A549 (cell line): ENCODE results near the gene LRP5. TPM values are rescaled to one million over a fixed set of nuclear protein-coding genes. Genes with fewer than 3 reads are reported as not detected.

Source experiments
- ATAC-seq, 2 experiments: fragments of 200-7000 bp in 1 of 2; fragments of >200 bp in 1 of 2; cut with Nextera tagmentation in 1 of 2; cut with Tn5 transposase in 1 of 2; 3 replicates each; pipeline versions ENCODE4 v1.8.0 to v1.9.1; 2018 to 2020; ENCODE audit warnings: mild to moderate bottlenecking in 1 of 2, moderate library complexity in 1 of 2
- CTCF ChIA-PET: fragments of 300-600 bp; sonication (Branson Sonifier 250); formaldehyde crosslinking; extraction: SDS; loops from one replicate; lab custom pipeline; 2021; ENCODE audit warnings: antibody characterized with exemption, inconsistent platforms; lab: Yijun Ruan, JAX
- POLR2A ChIA-PET: fragments of 350-600 bp; formaldehyde crosslinking; extraction: SDS; loops from one replicate; lab custom pipeline; 2021; ENCODE audit warnings: antibody characterized with exemption, inconsistent platforms; lab: Yijun Ruan, JAX
- DNase-seq, 2 experiments: peaks; one replicate each; pipeline versions ENCODE4 v3.0.0 to v3.0.0-alpha.2; 2011 to 2016; ENCODE audit warnings: low read depth in 1 of 2, low spot score in 1 of 2
- FAIRE-seq: peaks from 2 replicates; lab custom pipeline; 2011; peaks lifted over from hg19 to GRCh38; lab: Jason Lieb, UNC
- H3K27ac ChIP-seq, 2 experiments: fragments of >200 bp; sonication (Bioruptor Twin); formaldehyde crosslinking; 3 replicates each; pipeline ENCODE4 v1.5.1; 2016 to 2017
- H3K4me1 ChIP-seq: fragments of >200 bp; sonication (Bioruptor Twin); formaldehyde crosslinking; 3 replicates; pipeline ENCODE4 v1.6.1; 2016
- H3K4me2 ChIP-seq: fragments of >200 bp; sonication (Bioruptor Twin); formaldehyde crosslinking; 3 replicates; pipeline ENCODE4 v1.6.1; 2016
- H3K4me3 ChIP-seq: fragments of >200 bp; sonication (Bioruptor Twin); formaldehyde crosslinking; 3 replicates; pipeline ENCODE4 v1.5.1; 2016
- H3K9me3 ChIP-seq: fragments of >200 bp; sonication (Bioruptor Twin); formaldehyde crosslinking; 3 replicates; pipeline ENCODE4 v1.6.1; 2016
- BCL3 ChIP-seq: fragments of >200 bp; sonication (Bioruptor Twin); formaldehyde crosslinking; IDR thresholded peaks from 3 replicates; pipeline ENCODE4 v1.6.1; 2016
- BHLHE40 ChIP-seq: IDR thresholded peaks from 2 replicates; pipeline ENCODE4 v1.6.1; 2012; ENCODE audit warnings: low read depth, low read length, inconsistent platforms
- CEBPB ChIP-seq, 2 experiments: fragments of >200 bp in 1 of 2; sonication (Bioruptor Twin) in 1 of 2; formaldehyde crosslinking in 1 of 2; IDR thresholded peaks; 2 replicates each; pipeline ENCODE4 v1.6.1; 2012 to 2016
- CHD4 ChIP-seq: fragments of 200-600 bp; sonication (generic); IDR thresholded peaks from 2 replicates; pipeline ENCODE4 v1.6.1; 2016; ENCODE audit warnings: antibody characterized with exemption, mild to moderate bottlenecking, borderline replicate concordance
- CTCF ChIP-seq: fragments of >200 bp; sonication (Bioruptor Twin); formaldehyde crosslinking; IDR thresholded peaks from 3 replicates; pipeline ENCODE4 v1.5.1; 2016
- E2F6 ChIP-seq: IDR thresholded peaks from 2 replicates; pipeline ENCODE4 v1.6.1; 2012; ENCODE audit warnings: low read depth, borderline replicate concordance
- EHF ChIP-seq: fragments of 250-450 bp; sonication (Bioruptor Pico); IDR thresholded peaks from 2 replicates; pipeline ENCODE4 v1.5.0; 2020; ENCODE audit warnings: mild to moderate bottlenecking
- ELK1 ChIP-seq: fragments of 150-350 bp; IDR thresholded peaks from 2 replicates; pipeline ENCODE4 v1.6.1; 2014; ENCODE audit warnings: low read depth, mild to moderate bottlenecking, low read length
- ESRRA ChIP-seq: fragments of 150-350 bp; IDR thresholded peaks from 2 replicates; pipeline ENCODE4 v1.6.1; 2014; ENCODE audit warnings: mild to moderate bottlenecking, low read length, borderline replicate concordance
- FOSB ChIP-seq: fragments of 250-450 bp; sonication (Bioruptor Pico); IDR thresholded peaks from 2 replicates; pipeline ENCODE4 v1.5.0; 2020; ENCODE audit warnings: mild to moderate bottlenecking, moderate library complexity
- GATA3 ChIP-seq: IDR thresholded peaks from 2 replicates; pipeline ENCODE4 v1.6.1; 2012; ENCODE audit warnings: borderline replicate concordance
- HEYL ChIP-seq: fragments of 250-450 bp; sonication (Bioruptor Pico); IDR thresholded peaks from 2 replicates; pipeline ENCODE4 v1.8.0; 2021; ENCODE audit warnings: mild to moderate bottlenecking, moderate library complexity
- HOXB13 ChIP-seq: fragments of 250-450 bp; sonication (Bioruptor Pico); IDR thresholded peaks from 2 replicates; pipeline ENCODE4 v1.5.0; 2020; ENCODE audit warnings: low read depth, mild to moderate bottlenecking, moderate library complexity
- KDM5A ChIP-seq: fragments of 200-600 bp; sonication (generic); IDR thresholded peaks from 2 replicates; pipeline ENCODE4 v1.6.1; 2016; ENCODE audit warnings: antibody characterized with exemption, mild to moderate bottlenecking
- MAX ChIP-seq: IDR thresholded peaks from 2 replicates; pipeline ENCODE4 v1.6.1; 2012
- NFE2L2 ChIP-seq: fragments of 150-350 bp; conservative IDR thresholded peaks from 2 replicates; pipeline ENCODE4 v1.6.1; 2014; ENCODE audit warnings: low read length
- NPAS2 ChIP-seq: fragments of 250-450 bp; sonication (Bioruptor Pico); IDR thresholded peaks from 2 replicates; pipeline ENCODE4 v1.8.0; 2022; ENCODE audit warnings: mild to moderate bottlenecking, moderate library complexity, borderline replicate concordance
- PBX3 ChIP-seq: IDR thresholded peaks from 2 replicates; pipeline ENCODE4 v1.6.1; 2012
- PHF8 ChIP-seq: fragments of 200-600 bp; sonication (generic); IDR thresholded peaks from 2 replicates; pipeline ENCODE4 v1.6.1; 2016; ENCODE audit warnings: low read depth, mild to moderate bottlenecking, antibody characterized with exemption, moderate library complexity, borderline replicate concordance
- POLR2A ChIP-seq: IDR thresholded peaks from 2 replicates; pipeline ENCODE4 v1.6.1; 2012; ENCODE audit warnings: mild to moderate bottlenecking, low read length
- RCOR1 ChIP-seq: fragments of 150-350 bp; IDR thresholded peaks from 2 replicates; pipeline ENCODE4 v1.6.1; 2014; ENCODE audit warnings: antibody characterized with exemption, low read length, low read depth
- USF2 ChIP-seq: fragments of 450-650 bp; IDR thresholded peaks from 2 replicates; pipeline ENCODE4 v1.6.1; 2014; ENCODE audit warnings: antibody characterized with exemption
- ZFP36 ChIP-seq: fragments of 450-650 bp; IDR thresholded peaks from 2 replicates; pipeline ENCODE4 v1.6.1; 2014; ENCODE audit warnings: borderline replicate concordance; ENCODE audit not compliant: partially characterized antibody
- ZNF302 ChIP-seq: fragments of 250-450 bp; sonication (Bioruptor Pico); IDR thresholded peaks from 2 replicates; pipeline ENCODE4 v1.9.0; 2021; ENCODE audit warnings: inconsistent platforms, mild to moderate bottlenecking, moderate library complexity
- ZSCAN20 ChIP-seq: fragments of 250-450 bp; sonication (Bioruptor Pico); IDR thresholded peaks from 2 replicates; pipeline ENCODE4 v1.8.0; 2022; ENCODE audit warnings: mild to moderate bottlenecking, moderate library complexity
- WGBS: methylation state at CpG from one replicate; pipeline ENCODE4 v1.1.6; 2017; ENCODE audit errors: missing lambda C conversion rate; 5-methylcytosine and 5-hydroxymethylcytosine counted together
- polyA plus RNA-seq, 4 experiments: library from polyadenylated mRNA; depleted of rRNA in 3 of 4; stranded (reverse); fragments of >200 nt; fragmentation: RNase III in 1 of 4; extraction: RNeasy Plus Mini Kit Qiagen cat#74134 plus additional on column Dnase treatment in 1 of 4; gene quantifications; 2 replicates in 3 of 4; 3 replicates in 1 of 4; pipeline ENCODE4 v1.2.3, GENCODE V29; 2011 to 2017

LRP5 gene
- polyA plus RNA-seq, 2 of the 4 experiments (the other 2 are of a cell fraction): 10.9 to 32.3 TPM

GRCh38 chr11:68373815-68374501 is 61.6 kb downstream of the LRP5 start:
- TF ChIP-seq ZNF302: no peak
- TF ChIP-seq MAX: no peak
- no peak for TF ChIP-seq BHLHE40
- no peak for TF ChIP-seq PBX3
- TF ChIP-seq ESRRA: no peak
- TF ChIP-seq ZFP36: no peak
- no peak for TF ChIP-seq CEBPB (IDR thresholded peaks at IDR 0.05)
- no peak for TF ChIP-seq CHD4
- no peak for TF ChIP-seq EHF (CRISPR knock-in tag)
- TF ChIP-seq ZSCAN20 (CRISPR knock-in tag): no peak
- no peak for TF ChIP-seq FOSB (CRISPR knock-in tag)
- TF ChIP-seq HEYL (CRISPR knock-in tag): no peak
- TF ChIP-seq E2F6: no peak
- TF ChIP-seq PHF8: no peak
- TF ChIP-seq BCL3: no peak
- TF ChIP-seq KDM5A: no peak
- TF ChIP-seq CTCF: no peak
- TF ChIP-seq, all 56 proteins: peak for 0
- Histone ChIP-seq H3K27ac (peak overlapping the region in 1 of 2 experiments; percentile 41; a peak in 1 of 6 replicates), H3K9me3 (no peaks in the 10 kb centered on the region), H3K4me1 (peaks cover 6% of the 10 kb centered on the region; the same call in 2 of the 3 replicates), H3K4me2 (no peak overlapping the region), H3K4me3 (no peak overlapping the region)
- FAIRE-seq (no peak), ATAC-seq (peak in 1 of 2 experiments; percentile 9; a peak in 1 of 6 replicates), DNase-seq (no peak)
- WGBS: 76% methylated on average over 31 of the region's 33 CpGs
- POLR2A ChIA-PET: no interaction called here
- CTCF ChIA-PET: interaction anchor here (0.9 to 5.6 kb wide), 4 partner anchors 10 to 116 kb away, joined by 3 to 39 read pairs (median 12); no protein-coding TSS in a partner anchor

- ATAC-seq (no peak; a peak in 1 of 6 replicates), FAIRE-seq (no peak)
- WGBS: 87% methylated on average over 12 of the region's 12 CpGs
Measured at GRCh38 chr11:68374531-68374930, 62.1 kb downstream of the LRP5 start.

More at GRCh38 chr11:68374531-68374930, 62.1 kb downstream of the LRP5 start:
- ChIA-PET CTCF (interaction anchor here (0.9 to 5.6 kb wide), 5 partner anchors 9 to 117 kb away, joined by 3 to 39 read pairs (median 4); no protein-coding TSS in a partner anchor), POLR2A (no interaction called here)
- no peaks in the 10 kb centered on the region for H3K9me3 ChIP-seq
- peak overlapping the region in 1 of 2 experiments; percentile 41; a peak in 1 of 6 replicates for H3K27ac ChIP-seq
- no peak for DNase-seq
- peaks cover 12% of the 10 kb centered on the region for H3K4me1 ChIP-seq
- H3K4me3 ChIP-seq: no peak overlapping the region
- H3K4me2 ChIP-seq: no peak overlapping the region
- TF ChIP-seq GATA3 (no peak), MAX (no peak), POLR2A (no peak), NFE2L2 (no peak), NPAS2 (CRISPR knock-in tag) (no peak), PBX3 (no peak), BCL3 (no peak), USF2 (no peak), ELK1 (no peak), RCOR1 (no peak), FOSB (CRISPR knock-in tag) (no peak), HOXB13 (CRISPR knock-in tag) (no peak)
